ENCODE data around the gene APOB.

Gene APOB

GRCh38 chr2:21036708-21037670 is 6.9 kb downstream of the APOB start:
- Histone ChIP-seq H3K4me2 (ENCODE audit: low read depth, low read length, poor library complexity, severe bottlenecking) (no peak overlapping the region), H3K27me3 (ENCODE audit: insufficient read depth, low read length, poor library complexity, severe bottlenecking) (no peaks in the 10 kb centered on the region), H3F3A (ENCODE audit: low read depth) (no peaks in the 10 kb centered on the region), H2AFZ (ENCODE audit: low read length) (no peak overlapping the region), H3K4me3 (ENCODE audit: low read length, poor library complexity, severe bottlenecking) (no peak overlapping the region), H3K9me2 (replicated peaks; ENCODE audit: low read depth, low read length) (no peaks in the 10 kb centered on the region), H3K9ac (ENCODE audit: low read depth, low read length, poor library complexity, severe bottlenecking) (no peak overlapping the region), H3K79me2 (ENCODE audit: insufficient read depth, low read length) (no peaks in the 10 kb centered on the region), H3K36me3 (ENCODE audit: insufficient read depth, low read length) (no peaks in the 10 kb centered on the region), H4K20me1 (ENCODE audit: insufficient read depth, low read length, poor library complexity, severe bottlenecking) (no peaks in the 10 kb centered on the region), H3K4me1 (ENCODE audit: insufficient read depth, low read length, poor library complexity, severe bottlenecking) (no peaks in the 10 kb centered on the region), H3K9me3 (ENCODE audit: insufficient read depth, low read depth, low read length) (no peaks in the 10 kb centered on the region; the same call in 1 of the 2 replicates)
- no peak for TF ChIP-seq CTCF (conservative IDR thresholded peaks at IDR 0.05; ENCODE audit: low read length)
- no peak for TF ChIP-seq EZH2phosphoT487 (IDR thresholded peaks at IDR 0.05; ENCODE audit: borderline replicate concordance)

GRCh38 chr2:21035974-21036707 is 7.7 kb downstream of the APOB start:
- no peaks in the 10 kb centered on the region for H3K27me3 ChIP-seq (ENCODE audit: insufficient read depth, low read length, poor library complexity, severe bottlenecking)
- H3K36me3 ChIP-seq (ENCODE audit: insufficient read depth, low read length): no peaks in the 10 kb centered on the region
- no peak overlapping the region for H3K4me2 ChIP-seq (ENCODE audit: low read depth, low read length, poor library complexity, severe bottlenecking)
- H2AFZ ChIP-seq (ENCODE audit: low read length): no peak overlapping the region
- no peaks in the 10 kb centered on the region for H3F3A ChIP-seq (ENCODE audit: low read depth)
- H3K9me3 ChIP-seq (ENCODE audit: insufficient read depth, low read depth, low read length): no peaks in the 10 kb centered on the region; the same call in 1 of the 2 replicates
- no peaks in the 10 kb centered on the region for H3K4me1 ChIP-seq (ENCODE audit: insufficient read depth, low read length, poor library complexity, severe bottlenecking)
- H3K9ac ChIP-seq (ENCODE audit: low read depth, low read length, poor library complexity, severe bottlenecking): no peak overlapping the region
- TF ChIP-seq CTCF (conservative IDR thresholded peaks at IDR 0.05; ENCODE audit: low read length): no peak
- TF ChIP-seq EZH2phosphoT487 (IDR thresholded peaks at IDR 0.05; ENCODE audit: borderline replicate concordance): no peak
- H3K4me3 ChIP-seq (ENCODE audit: low read length, poor library complexity, severe bottlenecking): no peak overlapping the region
- H3K9me2 ChIP-seq (replicated peaks; ENCODE audit: low read depth, low read length): no peaks in the 10 kb centered on the region
- no peaks in the 10 kb centered on the region for H3K79me2 ChIP-seq (ENCODE audit: insufficient read depth, low read length)
- no peaks in the 10 kb centered on the region for H4K20me1 ChIP-seq (ENCODE audit: insufficient read depth, low read length, poor library complexity, severe bottlenecking)

- Histone ChIP-seq H3K27me3 (ENCODE audit: insufficient read depth, low read length, poor library complexity, severe bottlenecking) (no peaks in the 10 kb centered on the region), H3K9me2 (replicated peaks; ENCODE audit: low read depth, low read length) (no peaks in the 10 kb centered on the region), H3K36me3 (ENCODE audit: insufficient read depth, low read length) (no peaks in the 10 kb centered on the region), H3K4me2 (ENCODE audit: low read depth, low read length, poor library complexity, severe bottlenecking) (no peak overlapping the region), H3K9me3 (ENCODE audit: insufficient read depth, low read depth, low read length) (no peaks in the 10 kb centered on the region; the same call in 1 of the 2 replicates), H3K9ac (ENCODE audit: low read depth, low read length, poor library complexity, severe bottlenecking) (no peak overlapping the region), H3K4me3 (ENCODE audit: low read length, poor library complexity, severe bottlenecking) (no peak overlapping the region), H4K20me1 (ENCODE audit: insufficient read depth, low read length, poor library complexity, severe bottlenecking) (no peaks in the 10 kb centered on the region), H2AFZ (ENCODE audit: low read length) (no peak overlapping the region), H3K4me1 (ENCODE audit: insufficient read depth, low read length, poor library complexity, severe bottlenecking) (no peaks in the 10 kb centered on the region), H3K79me2 (ENCODE audit: insufficient read depth, low read length) (no peaks in the 10 kb centered on the region), H3F3A (ENCODE audit: low read depth) (no peaks in the 10 kb centered on the region)
- TF ChIP-seq CTCF (conservative IDR thresholded peaks at IDR 0.05; ENCODE audit: low read length) (no peak), EZH2phosphoT487 (IDR thresholded peaks at IDR 0.05; ENCODE audit: borderline replicate concordance) (no peak)
Measured at GRCh38 chr2:21035282-21035973, 8.4 kb downstream of the APOB start.

Measured in Loucy (cell line).